H1 (cell line): Measurements from ENCODE around the gene TM9SF3. TPM values are rescaled to one million over a fixed set of nuclear protein-coding genes. Genes with fewer than 3 reads are reported as not detected.

Experiments used
- CTCF ChIA-PET: fragments of 300-600 bp; sonication (Branson Sonifier 250); formaldehyde crosslinking; loops from one replicate; lab custom pipeline; 2021; ENCODE audit not compliant: partially characterized antibody; lab: Charles Lee
- POLR2A ChIA-PET: fragments of 300-600 bp; sonication (Branson Sonifier 250); formaldehyde crosslinking; loops from one replicate; lab custom pipeline; 2021; ENCODE audit warnings: inconsistent platforms; ENCODE audit not compliant: partially characterized antibody; lab: Charles Lee
- DNase-seq, 2 experiments: peaks; one replicate each; pipeline versions ENCODE4 v3.0.0 to v3.0.0-alpha.2; 2010 to 2022; ENCODE audit warnings: low spot score in 2 of 2, low read depth in 1 of 2, mixed read lengths in 1 of 2
- FAIRE-seq: peaks from 2 replicates; lab custom pipeline; 2011; peaks lifted over from hg19 to GRCh38; lab: Jason Lieb, UNC
- H2AFZ ChIP-seq: 2 replicates; pipeline ENCODE4 v1.8.1; 2012; ENCODE audit warnings: low read length, inconsistent platforms
- H2AK5ac ChIP-seq: 2 replicates; pipeline ENCODE4 v1.6.1; 2013; ENCODE audit warnings: low read depth, low read length
- H2BK120ac ChIP-seq: replicated peaks from 2 replicates; pipeline ENCODE3; 2013; ENCODE audit warnings: low read depth, low read length, inconsistent platforms
- H2BK12ac ChIP-seq: 2 replicates; pipeline ENCODE4 v1.6.1; 2013; ENCODE audit warnings: low read depth, low read length
- H2BK15ac ChIP-seq: 2 replicates; pipeline ENCODE4 v1.6.1; 2013; ENCODE audit warnings: low read length
- H2BK20ac ChIP-seq: 2 replicates; pipeline ENCODE4 v1.6.1; 2013; ENCODE audit warnings: low read length
- H2BK5ac ChIP-seq: 2 replicates; pipeline ENCODE4 v1.6.1; 2013; ENCODE audit warnings: low read depth, low read length
- H3K14ac ChIP-seq: 2 replicates; pipeline ENCODE4 v1.6.1; 2013; ENCODE audit warnings: inconsistent platforms; ENCODE audit not compliant: insufficient read length
- H3K18ac ChIP-seq: 2 replicates; pipeline ENCODE4 v1.6.1; 2013; ENCODE audit warnings: low read length; ENCODE audit errors: extremely low read depth
- H3K23ac ChIP-seq: 2 replicates; pipeline ENCODE4 v1.6.1; 2013; ENCODE audit warnings: inconsistent platforms; ENCODE audit not compliant: insufficient read length
- H3K23me2 ChIP-seq: 2 replicates; pipeline ENCODE4 v1.6.1; 2013; ENCODE audit warnings: low read depth, low read length
- H3K27ac ChIP-seq: 2 replicates; pipeline ENCODE4 v1.6.1; 2011; ENCODE audit warnings: low read depth, low read length, inconsistent platforms
- H3K27me3 ChIP-seq, 4 experiments: replicated peaks in 1 of 4; 1 replicate in 1 of 4; 2 replicates in 3 of 4; pipeline versions ENCODE4 v1.6.1 to v1.8.1; 2011 to 2013; ENCODE audit warnings: low read length in 3 of 4, mild to moderate bottlenecking in 3 of 4, inconsistent platforms in 2 of 4, mixed read lengths in 2 of 4, moderate library complexity in 1 of 4; ENCODE audit not compliant: control insufficient read depth in 3 of 4, insufficient read depth in 3 of 4; ENCODE audit errors: extremely low read depth in 1 of 4
- H3K36me3 ChIP-seq, 4 experiments: 2 replicates each; pipeline versions ENCODE4 v1.6.1 to v1.8.1; 2011 to 2013; ENCODE audit warnings: mild to moderate bottlenecking in 4 of 4, low read length in 3 of 4, moderate library complexity in 2 of 4, control low read depth in 1 of 4, inconsistent platforms in 1 of 4; ENCODE audit not compliant: insufficient read depth in 4 of 4, control insufficient read depth in 2 of 4
- H3K4ac ChIP-seq: replicated peaks from 2 replicates; pipeline ENCODE3; 2013; ENCODE audit warnings: low read length, low read depth, mixed read lengths, inconsistent platforms; ENCODE audit not compliant: insufficient read length
- H3K4me1 ChIP-seq, 4 experiments: replicated peaks in 1 of 4; 1 replicate in 1 of 4; 2 replicates in 3 of 4; pipeline versions ENCODE4 v1.6.1 to v1.8.1; 2011 to 2013; ENCODE audit warnings: low read length in 3 of 4, inconsistent platforms in 2 of 4, mixed read lengths in 1 of 4; ENCODE audit not compliant: insufficient read depth in 4 of 4, control insufficient read depth in 3 of 4
- H3K4me2 ChIP-seq, 2 experiments: 2 replicates each; pipeline versions ENCODE4 v1.6.1 to v1.8.1; 2011 to 2013; ENCODE audit warnings: low read depth in 2 of 2, low read length in 2 of 2, control low read depth in 1 of 2, inconsistent platforms in 1 of 2, mild to moderate bottlenecking in 1 of 2; ENCODE audit not compliant: insufficient read depth in 1 of 2
- H3K4me3 ChIP-seq, 4 experiments: fragments of 200-600, 300-600 bp in 1 of 4; sonication (generic), shearing (Covaris generic), sonication (Bioruptor Twin) in 1 of 4; 2 replicates each; pipeline versions ENCODE4 v1.5.1 to v1.8.1; 2011 to 2016; ENCODE audit warnings: low read length in 4 of 4, low read depth in 3 of 4, control low read depth in 2 of 4, inconsistent platforms in 2 of 4, mild to moderate bottlenecking in 2 of 4, mixed read lengths in 1 of 4, moderate library complexity in 1 of 4; ENCODE audit not compliant: insufficient read depth in 2 of 4; ENCODE audit errors: extremely low read depth in 1 of 4
- H3K56ac ChIP-seq: replicated peaks from 2 replicates; pipeline ENCODE3; 2013; ENCODE audit warnings: low read depth, mild to moderate bottlenecking, mixed read lengths, low read length, inconsistent platforms; ENCODE audit not compliant: insufficient read length
- H3K79me1 ChIP-seq: 2 replicates; pipeline ENCODE4 v1.6.1; 2013; ENCODE audit warnings: low read depth, low read length, control low read depth
- H3K79me2 ChIP-seq, 2 experiments: 2 replicates each; pipeline versions ENCODE4 v1.6.1 to v1.8.1; 2012 to 2013; ENCODE audit warnings: low read length in 2 of 2, mild to moderate bottlenecking in 2 of 2, inconsistent platforms in 1 of 2; ENCODE audit not compliant: insufficient read depth in 2 of 2, control insufficient read depth in 1 of 2
- H3K9ac ChIP-seq, 4 experiments: replicated peaks in 1 of 4; 1 replicate in 1 of 4; 2 replicates in 3 of 4; pipeline versions ENCODE4 v1.6.1 to v1.8.1; 2011 to 2013; ENCODE audit warnings: low read depth in 3 of 4, low read length in 3 of 4, control low read depth in 2 of 4, mild to moderate bottlenecking in 2 of 4, moderate library complexity in 2 of 4, inconsistent platforms in 1 of 4; ENCODE audit errors: extremely low read depth in 1 of 4
- H3K9me3 ChIP-seq, 2 experiments: 2 replicates each; pipeline versions ENCODE4 v1.6.1 to v1.8.1; 2012 to 2013; ENCODE audit warnings: mild to moderate bottlenecking in 2 of 2, moderate library complexity in 2 of 2, control low read depth in 1 of 2, inconsistent platforms in 1 of 2, low read depth in 1 of 2, low read length in 1 of 2, mixed read lengths in 1 of 2; ENCODE audit not compliant: insufficient read depth in 2 of 2
- H4K20me1 ChIP-seq, 2 experiments: replicated peaks in 1 of 2; 2 replicates each; pipeline versions ENCODE3 to v1.8.1; 2011 to 2013; ENCODE audit warnings: inconsistent platforms in 2 of 2, low read length in 2 of 2, mild to moderate bottlenecking in 1 of 2; ENCODE audit not compliant: insufficient read depth in 2 of 2, control insufficient read depth in 1 of 2
- H4K5ac ChIP-seq: 2 replicates; pipeline ENCODE4 v1.6.1; 2013; ENCODE audit warnings: low read length, low read depth, mixed read lengths, inconsistent platforms; ENCODE audit not compliant: insufficient read length
- H4K8ac ChIP-seq: 2 replicates; pipeline ENCODE4 v1.8.0; 2013; ENCODE audit warnings: mild to moderate bottlenecking, moderate library complexity, low read length, inconsistent platforms; ENCODE audit not compliant: insufficient read depth; ENCODE audit errors: extremely low read depth
- H4K91ac ChIP-seq: replicated peaks from 2 replicates; pipeline ENCODE3; 2013; ENCODE audit warnings: low read length, mixed read lengths, inconsistent platforms; ENCODE audit not compliant: insufficient read length
- CTBP2 ChIP-seq: IDR thresholded peaks from 2 replicates; pipeline ENCODE4 v1.7.0; 2011; ENCODE audit warnings: borderline replicate concordance, mild to moderate bottlenecking, moderate library complexity, mixed read lengths, low read length; ENCODE audit not compliant: insufficient read depth, insufficient read length
- JUND ChIP-seq: IDR thresholded peaks from 2 replicates; pipeline ENCODE4 v1.6.1; 2011; ENCODE audit warnings: mild to moderate bottlenecking, improper control_type of control experiment, low read length
- POLR2A ChIP-seq, 2 experiments: IDR thresholded peaks; 1 replicate in 1 of 2; 2 replicates in 1 of 2; pipeline ENCODE4 v1.6.1; 2011; ENCODE audit warnings: low read depth in 2 of 2, low read length in 2 of 2, mild to moderate bottlenecking in 2 of 2; ENCODE audit errors: control extremely low read depth in 1 of 2
- WGBS, 2 experiments: shearing (Covaris generic) in 1 of 2; methylation state at CpG; one replicate each; pipeline versions ENCODE4 v1.1.6 to v1.1.7; 2013 to 2015; ENCODE audit warnings: low lambda C conversion rate in 2 of 2, mixed read lengths in 2 of 2, inconsistent platforms in 1 of 2, low coverage in 1 of 2, missing lambda C conversion rate in 1 of 2; ENCODE audit not compliant: insufficient replicate concordance in 2 of 2, insufficient coverage in 1 of 2, insufficient read length in 1 of 2; ENCODE audit errors: extremely low coverage in 1 of 2, missing lambda C conversion rate in 1 of 2; 5-methylcytosine and 5-hydroxymethylcytosine counted together
- polyA plus RNA-seq, 7 experiments: library from polyadenylated mRNA; depleted of rRNA in 3 of 7; stranded (reverse) in 5 of 7; unstranded in 2 of 7; fragments of >200 nt in 5 of 7; fragments of 200-250 nt in 2 of 7; gene quantifications; 1 replicate in 5 of 7; 2 replicates in 1 of 7; 4 replicates in 1 of 7; pipeline versions ENCODE4 v1.2.1 to v1.2.3, GENCODE V29; 2011 to 2013; ENCODE audit warnings: missing spikeins in 2 of 7, mixed read lengths in 2 of 7
- total RNA-seq: library from RNA; stranded (reverse); fragmentation: NEBNext Ultra II Directional; extraction: Animal tissue kit (Norgen Biotek cat#: 25700); gene quantifications from 2 replicates; pipeline ENCODE4 v1.2.1, GENCODE V29; 2021

TM9SF3 gene
- total and polyA plus RNA-seq, 2 of the 8 experiments (the other 6 are each of a cell fraction or from before 2014, with no cell fraction given) = 123 to 127 TPM

- H3K23me2 ChIP-seq = peaks cover 4% of the 10 kb centered on the region
- no peaks in the 10 kb centered on the region for H3K36me3 ChIP-seq
- H3K4me1 ChIP-seq = peaks cover 2 to 13% (median 5%) of the 10 kb centered on the region in 4 experiments; a peak in 4 of 7 replicates
- FAIRE-seq = no peak
- no peaks in the 10 kb centered on the region for H3K27me3 ChIP-seq
- no peak overlapping the region for H3K56ac ChIP-seq
- no peak overlapping the region for H3K18ac ChIP-seq
- H4K5ac ChIP-seq = no peak overlapping the region
- H3K9me3 ChIP-seq = no peaks in the 10 kb centered on the region
- H3K4me3 ChIP-seq = no peak overlapping the region
- CTCF ChIA-PET = interaction anchor here (0.8 kb wide), 2 partner anchors 13 to 73 kb away, joined by 3 to 4 read pairs; no protein-coding TSS in a partner anchor
- no peak overlapping the region for H2AK5ac ChIP-seq
- H3K14ac ChIP-seq = no peak overlapping the region
- no peak overlapping the region for H2AFZ ChIP-seq
- H3K4ac ChIP-seq = no peak overlapping the region
- H3K79me2 ChIP-seq = peaks cover 11 to 70% of the 10 kb centered on the region in 2 experiments
- H3K9ac ChIP-seq = no peak overlapping the region
- no peak overlapping the region for H3K23ac ChIP-seq
- 91% methylated on average over 9 of the region's 9 CpGs; no CpG with 5 or more reads in 1 of the 2 experiments for whole genome bisulfite sequencing, 2 experiments
- no peak overlapping the region for H2BK20ac ChIP-seq
- POLR2A ChIA-PET = interaction anchor here (0.6 to 2.0 kb wide), 3 partner anchors 8 to 19 kb away, joined by 3 to 6 read pairs (median 3); no protein-coding TSS in a partner anchor
- TF ChIP-seq POLR2A (IDR thresholded peaks at IDR 0.05; ENCODE audit: control extremely low read depth in 1 of 2, low read depth in 2 of 2, low read length in 2 of 2) (no peak), JUND (no peak), CTBP2 (no peak)
- H4K8ac ChIP-seq = no peak overlapping the region
- no peaks in the 10 kb centered on the region for H3K79me1 ChIP-seq
- H4K20me1 ChIP-seq = peaks cover 8 to 10% of the 10 kb centered on the region in 2 experiments
- H2BK120ac ChIP-seq = no peak overlapping the region
- H2BK15ac ChIP-seq = no peak overlapping the region
- H3K27ac ChIP-seq = no peak overlapping the region
- no peak overlapping the region for H3K4me2 ChIP-seq
- H4K91ac ChIP-seq = no peak overlapping the region
- H2BK5ac ChIP-seq = no peak overlapping the region
- no peak overlapping the region for H2BK12ac ChIP-seq
- no peak for DNase-seq
Observed at GRCh38 chr10:96584474-96584873, 2.3 kb downstream of the TM9SF3 start.
